ENCODE measurements around the gene BUD23. TPM values are rescaled to one million over a fixed set of nuclear protein-coding genes. Genes with fewer than 3 reads are reported as not detected.
A peak's percentile ranks its signal among the peaks of the same experiment; 100 is the strongest.

The BUD23 gene
- total RNA-seq, 2 experiments from 2014 or later = 71.4 to 95.5 TPM

GRCh38 chr7:73683788-73684693 lies 644 bp downstream of the BUD23 start:
- DNase-seq = peak; percentile 27
- Mint-ChIP-seq H3K4me3 (peak overlapping the region; percentile 89), H3K9me3 (ENCODE audit: low read depth) (no peaks in the 10 kb centered on the region), H3K27ac (peak overlapping the region; percentile 96), H3K36me3 (ENCODE audit: low read depth) (peaks cover 43% of the 10 kb centered on the region), H3K27me3 (no peaks in the 10 kb centered on the region), H3K4me1 (peaks cover 47% of the 10 kb centered on the region)
- POLR2A ChIA-PET = interaction anchor here (0.5 to 1.3 kb wide), 3 partner anchors 14 to 365 kb away, joined by 3 to 4 read pairs (median 3); no protein-coding TSS in a partner anchor
- ATAC-seq = no peak
- CTCF ChIA-PET = interaction anchor here (1.5 kb wide), 1 partner anchor 14 kb away, joined by 3 read pairs; no protein-coding TSS in a partner anchor
- intact Hi-C loops (cut with DNase I, micrococcal nuclease) = loop anchor here (1.0 to 5.0 kb wide), 12 partner anchors 17 to 855 kb away; partner anchors contain the start of genes BCL7B (in 2 of the 2), STX1A (in 2 of the 2), ABHD11 (in 1 of the 2) and BAZ1B (in 1 of the 2)

- Mint-ChIP-seq H3K9me3 (ENCODE audit: low read depth) (no peaks in the 10 kb centered on the region), H3K27me3 (no peaks in the 10 kb centered on the region), H3K4me1 (peaks cover 44% of the 10 kb centered on the region), H3K4me3 (peak overlapping the region; percentile 89), H3K36me3 (ENCODE audit: low read depth) (peaks cover 42% of the 10 kb centered on the region), H3K27ac (no peak overlapping the region)
- DNase-seq (no peak), ATAC-seq (no peak)
- intact Hi-C loops (cut with DNase I, micrococcal nuclease) = no loop called here
- CTCF ChIA-PET = no interaction called here
- POLR2A ChIA-PET = interaction anchor here (0.6 kb wide), 1 partner anchor 33 kb away, joined by 3 read pairs; no protein-coding TSS in a partner anchor
Observed at GRCh38 chr7:73685311-73685710, 1.9 kb downstream of the BUD23 start.

- Mint-ChIP-seq H3K27me3 (no peaks in the 10 kb centered on the region), H3K27ac (no peak overlapping the region), H3K9me3 (ENCODE audit: low read depth) (no peaks in the 10 kb centered on the region), H3K4me1 (peaks cover 25% of the 10 kb centered on the region), H3K36me3 (ENCODE audit: low read depth) (peaks cover 40% of the 10 kb centered on the region), H3K4me3 (no peak overlapping the region)
- intact Hi-C loops (cut with DNase I, micrococcal nuclease) = no loop called here
- DNase-seq = no peak
- ATAC-seq = no peak
- ChIA-PET CTCF (interaction anchor here (1.2 kb wide), 1 partner anchor 37 kb away, joined by 3 read pairs; no protein-coding TSS in a partner anchor), POLR2A (no interaction called here)
Observed at GRCh38 chr7:73688288-73688687, 4.9 kb downstream of the BUD23 start.

GRCh38 chr7:73690646-73691045 lies 7.2 kb downstream of the BUD23 start:
- intact Hi-C loops (cut with DNase I, micrococcal nuclease) = no loop called here
- Mint-ChIP-seq H3K9me3 (ENCODE audit: low read depth) (no peaks in the 10 kb centered on the region), H3K4me3 (no peak overlapping the region), H3K27me3 (no peaks in the 10 kb centered on the region), H3K27ac (no peak overlapping the region), H3K4me1 (peaks cover 15% of the 10 kb centered on the region), H3K36me3 (ENCODE audit: low read depth) (peaks cover 48% of the 10 kb centered on the region)
- ATAC-seq (no peak), DNase-seq (no peak)
- ChIA-PET POLR2A (no interaction called here), CTCF (interaction anchor here (1.1 to 2.5 kb wide), 2 partner anchors 11 to 84 kb away, joined by 3 to 17 read pairs; no protein-coding TSS in a partner anchor)

- intact Hi-C loops (cut with DNase I, micrococcal nuclease) = no loop called here
- no peaks in the 10 kb centered on the region for H3K4me1 Mint-ChIP-seq
- H3K4me3 Mint-ChIP-seq = no peak overlapping the region
- no peak for ATAC-seq
- H3K36me3 Mint-ChIP-seq (ENCODE audit: low read depth) = peaks cover 48% of the 10 kb centered on the region
- H3K27me3 Mint-ChIP-seq = no peaks in the 10 kb centered on the region
- no peak for DNase-seq
- ChIA-PET CTCF (interaction anchor here (0.9 to 2.1 kb wide), 5 partner anchors 9 to 90 kb away, joined by 3 to 6 read pairs (median 4); partner anchors contain the start of gene VPS37D), POLR2A (interaction anchor here (1.0 kb wide), 1 partner anchor 10 kb away, joined by 6 read pairs; no protein-coding TSS in a partner anchor)
- H3K27ac Mint-ChIP-seq = no peak overlapping the region
- H3K9me3 Mint-ChIP-seq (ENCODE audit: low read depth) = no peaks in the 10 kb centered on the region
Observed at GRCh38 chr7:73696372-73696771, 13.0 kb downstream of the BUD23 start.

- no peak overlapping the region for H3K27ac Mint-ChIP-seq
- DNase-seq = no peak
- no peak overlapping the region for H3K4me3 Mint-ChIP-seq
- no peaks in the 10 kb centered on the region for H3K27me3 Mint-ChIP-seq
- POLR2A ChIA-PET = interaction anchor here (0.6 to 0.7 kb wide), 3 partner anchors 15 to 26 kb away, joined by 3 to 4 read pairs (median 3); partner anchors contain the start of genes BUD23, DNAJC30 and STX1A
- intact Hi-C loops (cut with DNase I, micrococcal nuclease) = no loop called here
- peaks cover 51% of the 10 kb centered on the region for H3K36me3 Mint-ChIP-seq (ENCODE audit: low read depth)
- no peak for ATAC-seq
- CTCF ChIA-PET = interaction anchor here (0.8 to 1.9 kb wide), 2 partner anchors 27 to 74 kb away, joined by 3 to 8 read pairs; partner anchors contain the start of gene MLXIPL
- no peaks in the 10 kb centered on the region for H3K9me3 Mint-ChIP-seq (ENCODE audit: low read depth)
- H3K4me1 Mint-ChIP-seq = peaks cover under 1% of the 10 kb centered on the region
Observed at GRCh38 chr7:73698410-73698809, 15.0 kb downstream of the BUD23 start.

GRCh38 chr7:73699370-73700068 lies 16.1 kb downstream of the BUD23 start:
- no peak for DNase-seq
- Mint-ChIP-seq H3K4me3 (no peak overlapping the region), H3K27me3 (no peaks in the 10 kb centered on the region), H3K27ac (no peak overlapping the region), H3K36me3 (ENCODE audit: low read depth) (peaks cover 47% of the 10 kb centered on the region), H3K9me3 (ENCODE audit: low read depth) (no peaks in the 10 kb centered on the region), H3K4me1 (peaks cover 5% of the 10 kb centered on the region)
- POLR2A ChIA-PET = interaction anchor here (0.6 kb wide), 1 partner anchor 11 kb away, joined by 3 read pairs; no protein-coding TSS in a partner anchor
- CTCF ChIA-PET = interaction anchor here (1.7 kb wide), 1 partner anchor 25 kb away, joined by 5 read pairs; no protein-coding TSS in a partner anchor
- intact Hi-C loops (cut with DNase I, micrococcal nuclease) = no loop called here
- ATAC-seq = no peak

GRCh38 chr7:73700069-73700423 lies 16.6 kb downstream of the BUD23 start:
- Mint-ChIP-seq H3K4me1 (peaks cover 5% of the 10 kb centered on the region), H3K27me3 (no peaks in the 10 kb centered on the region), H3K4me3 (no peak overlapping the region), H3K27ac (no peak overlapping the region), H3K9me3 (ENCODE audit: low read depth) (no peaks in the 10 kb centered on the region), H3K36me3 (ENCODE audit: low read depth) (peaks cover 44% of the 10 kb centered on the region)
- CTCF ChIA-PET = interaction anchor here (1.1 to 2.3 kb wide), 4 partner anchors 25 to 93 kb away, joined by 3 to 13 read pairs (median 4); no protein-coding TSS in a partner anchor
- ATAC-seq (no peak), DNase-seq (no peak)
- intact Hi-C loops (cut with DNase I, micrococcal nuclease) = no loop called here
- POLR2A ChIA-PET = no interaction called here

- ChIA-PET POLR2A (interaction anchor here (1.4 kb wide), 1 partner anchor 15 kb away, joined by 5 read pairs; no protein-coding TSS in a partner anchor), CTCF (interaction anchor here (0.9 to 4.0 kb wide), 8 partner anchors 9 to 94 kb away, joined by 3 to 21 read pairs (median 9); partner anchors contain the start of gene STX1A)
- ATAC-seq (no peak), DNase-seq (no peak)
- no peak overlapping the region for H3K27ac Mint-ChIP-seq
- H3K4me3 Mint-ChIP-seq = no peak overlapping the region
- H3K27me3 Mint-ChIP-seq = no peaks in the 10 kb centered on the region
- no peaks in the 10 kb centered on the region for H3K9me3 Mint-ChIP-seq (ENCODE audit: low read depth)
- peaks cover 41% of the 10 kb centered on the region for H3K36me3 Mint-ChIP-seq (ENCODE audit: low read depth)
- peaks cover 5% of the 10 kb centered on the region for H3K4me1 Mint-ChIP-seq
- intact Hi-C loops (cut with DNase I, micrococcal nuclease) = no loop called here
Observed at GRCh38 chr7:73700581-73701134, 17.3 kb downstream of the BUD23 start.

- Mint-ChIP-seq H3K9me3 (ENCODE audit: low read depth) (no peaks in the 10 kb centered on the region), H3K4me1 (peaks cover 9% of the 10 kb centered on the region), H3K27ac (no peak overlapping the region), H3K36me3 (ENCODE audit: low read depth) (peaks cover 36% of the 10 kb centered on the region), H3K27me3 (no peaks in the 10 kb centered on the region), H3K4me3 (no peak overlapping the region)
- intact Hi-C loops (cut with DNase I, micrococcal nuclease) = no loop called here
- DNase-seq = peak; percentile 59
- POLR2A ChIA-PET = interaction anchor here (1.0 to 1.4 kb wide), 2 partner anchors 14 to 16 kb away, joined by 3 to 5 read pairs; no protein-coding TSS in a partner anchor
- CTCF ChIA-PET = interaction anchor here (1.1 to 4.0 kb wide), 9 partner anchors 9 to 95 kb away, joined by 3 to 21 read pairs (median 8); no protein-coding TSS in a partner anchor
- no peak for ATAC-seq
Observed at GRCh38 chr7:73701357-73701995, 18.1 kb downstream of the BUD23 start.
